K562 (cell line): Measurements from ENCODE around the gene NDST4. TPM values are rescaled to one million over a fixed set of nuclear protein-coding genes. Genes with fewer than 3 reads are reported as not detected.

Source experiments
- C11orf30 ChIP-seq: fragments of 450-650 bp; IDR thresholded peaks from 2 replicates; pipeline ENCODE4 v1.6.1; 2016; ENCODE audit warnings: low read depth, mild to moderate bottlenecking
- CBX3 ChIP-seq, 2 experiments: IDR thresholded peaks; 1 replicate in 1 of 2; 2 replicates in 1 of 2; pipeline ENCODE4 v1.6.1; 2012; ENCODE audit warnings: inconsistent platforms in 2 of 2, low read length in 2 of 2, borderline replicate concordance in 1 of 2, control low read depth in 1 of 2
- CHAMP1 ChIP-seq: fragments of 450-650 bp; IDR thresholded peaks from 2 replicates; pipeline ENCODE4 v1.6.1; 2016; ENCODE audit warnings: mild to moderate bottlenecking
- E2F5 ChIP-seq: sonication (generic); formaldehyde crosslinking; IDR thresholded peaks from 2 replicates; pipeline ENCODE4 v1.8.0; 2022; ENCODE audit warnings: mild to moderate bottlenecking, missing genetic modification reagents
- ERF ChIP-seq: fragments of 450-650 bp; formaldehyde crosslinking; IDR thresholded peaks from 2 replicates; pipeline ENCODE4 v1.4.0; 2020; ENCODE audit warnings: mild to moderate bottlenecking, mixed read lengths
- IRF9 ChIP-seq: fragments of 450-650 bp; IDR thresholded peaks from 2 replicates; pipeline ENCODE4 v1.6.1; 2016; ENCODE audit warnings: missing biosample characterization, missing genetic modification characterization
- MAFK ChIP-seq: IDR thresholded peaks from 2 replicates; pipeline ENCODE4 v1.6.1; 2011; ENCODE audit warnings: low read length, improper control_type of control experiment
- MEF2D ChIP-seq: conservative IDR thresholded peaks from 2 replicates; pipeline ENCODE4 v1.6.1; 2016; ENCODE audit warnings: low read depth, missing genetic modification characterization, missing compliant biosample characterization
- NCOA6 ChIP-seq: fragments of 450-650 bp; IDR thresholded peaks from 2 replicates; pipeline ENCODE4 v1.6.1; 2017; ENCODE audit warnings: mild to moderate bottlenecking
- PATZ1 ChIP-seq: fragments of 250-450 bp; sonication (Bioruptor Pico); IDR thresholded peaks from 2 replicates; pipeline ENCODE4 v1.5.0; 2020; ENCODE audit warnings: mild to moderate bottlenecking, borderline replicate concordance
- TAF9B ChIP-seq: fragments of 450-650 bp; IDR thresholded peaks from 2 replicates; pipeline ENCODE4 v1.6.1; 2018; ENCODE audit warnings: mild to moderate bottlenecking; ENCODE audit not compliant: partially characterized antibody
- THRA ChIP-seq: fragments of 450-650 bp; IDR thresholded peaks from 2 replicates; pipeline ENCODE4 v1.6.1; 2017; ENCODE audit warnings: mild to moderate bottlenecking, moderate library complexity
- ZBTB12 ChIP-seq: fragments of 250-450 bp; sonication (Bioruptor Pico); IDR thresholded peaks from 2 replicates; pipeline ENCODE4 v1.4.0; 2020
- ZNF184 ChIP-seq: sonication (generic); formaldehyde crosslinking; IDR thresholded peaks from 2 replicates; pipeline ENCODE4 v1.5.0; 2020; ENCODE audit warnings: missing genetic modification reagents
- ZNF316 ChIP-seq: fragments of 450-650 bp; IDR thresholded peaks from 2 replicates; pipeline ENCODE4 v1.6.1; 2016
- ZNF695 ChIP-seq: fragments of 450-650 bp; formaldehyde crosslinking; IDR thresholded peaks from 2 replicates; pipeline ENCODE4 v1.4.0; 2020; ENCODE audit warnings: mild to moderate bottlenecking, moderate library complexity
- ZNF764 ChIP-seq: fragments of 250-450 bp; sonication (Bioruptor Pico); IDR thresholded peaks from 2 replicates; pipeline ENCODE4 v1.4.0; 2020; ENCODE audit warnings: low read depth, mild to moderate bottlenecking, moderate library complexity
- polyA plus RNA-seq, 8 experiments: library from polyadenylated mRNA; depleted of rRNA in 4 of 8; stranded (reverse) in 5 of 8; unstranded in 3 of 8; fragments of >200 nt; fragmentation: Nextera tagmentation in 2 of 8; fragmentation: Illumina TruSeq in 1 of 8; extraction: Ambion mirVana in 2 of 8; extraction: Trizol in 1 of 8; gene quantifications; 2 replicates each; pipeline versions ENCODE4 v1.2.1 to v1.2.3, GENCODE V29; 2011 to 2014; ENCODE audit warnings: inconsistent platforms in 1 of 8, missing spikeins in 1 of 8
- total RNA-seq, 7 experiments: library from RNA; depleted of rRNA in 6 of 7; stranded (reverse); fragments of >200 nt in 6 of 7; fragmentation: Illumina TruSeq in 2 of 7; extraction: Trizol in 2 of 7; gene quantifications; 2 replicates each; pipeline versions ENCODE4 v1.2.1 to v1.2.3, GENCODE V29; 2011 to 2021; ENCODE audit warnings: low replicate concordance in 1 of 7

Gene NDST4
- total and polyA plus RNA-seq, 9 of the 15 experiments (the other 6 are each of a cell fraction or from before 2014, with no cell fraction given): not detected

- TF ChIP-seq CHAMP1 (no peak), CBX3 (IDR thresholded peaks at IDR 0.05; ENCODE audit: borderline replicate concordance in 1 of 2, low read length in 2 of 2) (no peak), THRA (no peak), C11orf30 (peak; percentile 19; the same call in 1 of the 2 replicates), ZBTB12 (CRISPR knock-in tag) (no peak), ZNF695 (CRISPR knock-in tag) (no peak), MAFK (peak; percentile 21; the same call in 1 of the 2 replicates), TAF9B (no peak), ZNF316 (peak; percentile 46; the same call in 1 of the 2 replicates), PATZ1 (CRISPR knock-in tag) (no peak), NCOA6 (no peak), E2F5 (CRISPR knock-in tag) (no peak), MEF2D (tag) (no peak), IRF9 (no peak), ZNF184 (no peak), ZNF764 (CRISPR knock-in tag) (no peak), ERF (no peak)
These were observed 30.8 kb downstream of the NDST4 start (continued) for GRCh38 chr4:115082633-115083032.
